Measurements from ENCODE around the gene ANKRD31. TPM values are rescaled to one million over a fixed set of nuclear protein-coding genes. Genes with fewer than 3 reads are reported as not detected.
A peak's percentile ranks its signal among the peaks of the same experiment; 100 is the strongest.
"Not testable (repeated sequence)": the region's sequence is repeated elsewhere in the genome, so short reads cannot be mapped to it uniquely, and the experiment has no call there.

Gene ANKRD31
- total RNA-seq, 4 donors from 2014 or later = under 0.01 to 0.11 (median 0.03) TPM

GRCh38 chr5:75265731-75266130, 29.1 kb upstream of the ANKRD31 start:
- H3K36me3 ChIP-seq = no peaks in the 10 kb centered on the region
- no peaks in the 10 kb centered on the region for H3K27me3 ChIP-seq
- TF ChIP-seq CTCF (IDR thresholded peaks at IDR 0.05) = peak; percentile 19 to 45 (median 25)
- no peak for TF ChIP-seq EP300 (IDR thresholded peaks at IDR 0.05)
- no peak for TF ChIP-seq POLR2A (IDR thresholded peaks at IDR 0.05; ENCODE audit: low read depth)
- TF ChIP-seq POLR2AphosphoS5 (IDR thresholded peaks at IDR 0.05) = no peak
- H3K4me3 ChIP-seq = no peak overlapping the region
- no peaks in the 10 kb centered on the region for H3K9me3 ChIP-seq
- no peaks in the 10 kb centered on the region for H3K4me1 ChIP-seq
- no peak for DNase-seq (ENCODE audit: extremely low spot score)
- WGBS = 38% methylated on average over 2 of the region's 2 CpGs
- intact Hi-C loops (cut with DNase I) = loop anchor here (10.0 kb wide), 1 partner anchor 341 kb away; no protein-coding TSS in a partner anchor
- H3K27ac ChIP-seq (replicated peaks in 1 of 4) = no peak overlapping the region

DNA sequence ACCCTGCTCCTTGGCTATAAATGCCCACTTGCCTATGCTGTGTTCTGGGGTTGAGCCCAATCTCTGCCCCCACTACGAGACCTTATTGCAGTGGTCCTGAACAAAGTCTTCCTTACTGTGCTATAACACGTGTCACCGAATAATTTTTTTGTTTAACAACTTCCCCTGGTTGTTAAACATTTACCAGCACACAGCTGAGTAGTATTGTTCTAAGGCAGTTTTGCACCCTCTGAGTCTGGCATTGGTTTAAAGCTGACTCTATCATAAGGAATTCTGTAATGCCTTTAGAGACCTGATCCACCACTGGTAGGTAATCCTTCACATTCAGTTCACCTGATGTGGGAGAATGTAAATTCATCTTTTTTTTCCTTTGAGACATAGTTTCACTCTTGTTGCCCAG, 25.6 kb upstream of the ANKRD31 start:
- 84% methylated on average over 3 of the region's 3 CpGs for WGBS
- intact Hi-C loops (cut with DNase I) = loop anchor here (10.0 kb wide), 1 partner anchor 337 kb away; no protein-coding TSS in a partner anchor

DNA sequence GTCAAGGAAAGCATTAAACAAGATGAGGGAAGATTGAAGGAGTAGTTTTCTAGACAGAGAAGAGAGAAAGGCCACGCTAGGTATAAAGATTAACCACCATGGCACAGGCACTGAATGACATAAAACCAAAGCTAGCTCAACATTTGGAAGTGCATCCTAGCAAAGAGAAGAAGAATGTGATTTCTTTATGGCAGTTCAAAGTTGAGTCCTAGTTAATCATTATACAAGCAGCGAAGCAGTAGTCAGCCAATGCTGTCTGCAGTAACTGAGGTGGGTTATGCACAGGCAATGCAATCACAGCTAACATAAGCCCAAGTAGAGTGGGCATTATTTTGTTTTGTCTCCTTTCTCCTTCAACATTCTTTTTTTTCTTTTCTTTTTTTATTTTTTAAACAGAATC, 24.0 kb upstream of the ANKRD31 start:
- no peak for TF ChIP-seq CTCF (IDR thresholded peaks at IDR 0.05)
- TF ChIP-seq EP300 (IDR thresholded peaks at IDR 0.05) = no peak
- TF ChIP-seq POLR2AphosphoS5 (IDR thresholded peaks at IDR 0.05) = no peak
- TF ChIP-seq POLR2A (IDR thresholded peaks at IDR 0.05; ENCODE audit: low read depth) = no peak
- intact Hi-C loops (cut with DNase I) = loop anchor here (10.0 kb wide), 1 partner anchor 336 kb away; no protein-coding TSS in a partner anchor
- WGBS = 80% methylated on average over 2 of the region's 2 CpGs
- no peak for DNase-seq (ENCODE audit: extremely low spot score)
- H3K27me3 ChIP-seq = peaks cover 0 to 3% (median 0%) of the 10 kb centered on the region in 4 donors
- H3K27ac ChIP-seq (replicated peaks in 1 of 4) = no peak overlapping the region
- H3K36me3 ChIP-seq = no peaks in the 10 kb centered on the region
- no peaks in the 10 kb centered on the region for H3K4me1 ChIP-seq
- peaks cover 0 to 7% (median 6%) of the 10 kb centered on the region in 4 donors for H3K9me3 ChIP-seq
- H3K4me3 ChIP-seq = no peak overlapping the region

More for the DNA sequence above, 25.6 kb upstream of the ANKRD31 start:
- H3K27me3 ChIP-seq = no peaks in the 10 kb centered on the region
- no peak for DNase-seq (ENCODE audit: extremely low spot score)
- no peak overlapping the region for H3K4me3 ChIP-seq
- H3K9me3 ChIP-seq = no peaks in the 10 kb centered on the region
- no peak overlapping the region for H3K27ac ChIP-seq (replicated peaks in 1 of 4)
- no peaks in the 10 kb centered on the region for H3K36me3 ChIP-seq
- no peaks in the 10 kb centered on the region for H3K4me1 ChIP-seq
- no peak for TF ChIP-seq CTCF (IDR thresholded peaks at IDR 0.05)
- TF ChIP-seq POLR2AphosphoS5 (IDR thresholded peaks at IDR 0.05) = no peak
- TF ChIP-seq POLR2A (IDR thresholded peaks at IDR 0.05; ENCODE audit: low read depth) = no peak
- no peak for TF ChIP-seq EP300 (IDR thresholded peaks at IDR 0.05)

DNA sequence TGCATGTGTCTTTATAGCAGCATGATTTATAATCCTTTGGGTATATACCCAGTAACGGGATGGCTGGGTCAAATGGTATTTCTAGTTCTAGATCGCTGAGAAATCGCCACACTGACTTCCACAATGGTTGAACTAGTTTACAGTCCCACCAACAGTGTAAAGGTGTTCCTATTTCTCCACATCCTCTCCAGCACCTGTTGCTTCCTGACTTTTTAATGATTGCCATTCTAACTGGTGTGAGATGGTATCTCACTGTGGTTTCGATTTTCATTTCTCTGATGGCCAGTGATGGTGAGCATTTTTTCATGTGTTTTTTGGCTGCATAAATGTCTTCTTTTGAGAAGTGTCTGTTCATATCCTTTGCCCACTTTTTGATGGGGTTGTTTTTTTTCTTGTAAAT, 13.8 kb upstream of the ANKRD31 start:
- peaks cover 0 to 17% (median 0%) of the 10 kb centered on the region in 4 donors for H3K27me3 ChIP-seq
- H3K4me1 ChIP-seq; H3K36me3 ChIP-seq; intact Hi-C loops (cut with DNase I); DNase-seq (ENCODE audit: extremely low spot score); H3K4me3 ChIP-seq; H3K27ac ChIP-seq (replicated peaks in 1 of 4); H3K9me3 ChIP-seq: not testable (repeated sequence)
- 86% methylated on average over 4 of the region's 4 CpGs for WGBS

- Histone ChIP-seq H3K27me3 (peaks cover 0 to 14% (median 0%) of the 10 kb centered on the region in 4 donors), H3K4me3 (no peak overlapping the region)
- 87% methylated on average over 2 of the region's 2 CpGs for WGBS
Observed at GRCh38 chr5:75245023-75245422, 8.3 kb upstream of the ANKRD31 start.

GRCh38 chr5:75243510-75243909, 6.8 kb upstream of the ANKRD31 start:
- whole genome bisulfite sequencing = 86% methylated on average over 5 of the region's 5 CpGs
- intact Hi-C loops (cut with DNase I) = no loop called here
- no peaks in the 10 kb centered on the region for H3K36me3 ChIP-seq
- no peak overlapping the region for H3K4me3 ChIP-seq
- H3K27ac ChIP-seq (replicated peaks in 1 of 4) = no peak overlapping the region
- TF ChIP-seq CTCF (IDR thresholded peaks at IDR 0.05) (no peak), EP300 (IDR thresholded peaks at IDR 0.05) (no peak), POLR2A (IDR thresholded peaks at IDR 0.05; ENCODE audit: low read depth) (no peak), POLR2AphosphoS5 (IDR thresholded peaks at IDR 0.05) (no peak)
- no peaks in the 10 kb centered on the region for H3K4me1 ChIP-seq
- peaks cover 0 to 8% (median 0%) of the 10 kb centered on the region in 4 donors for H3K27me3 ChIP-seq
- no peak for DNase-seq (ENCODE audit: extremely low spot score)
- H3K9me3 ChIP-seq = no peaks in the 10 kb centered on the region

More at GRCh38 chr5:75245023-75245422, 8.3 kb upstream of the ANKRD31 start:
- no peak overlapping the region for H3K27ac ChIP-seq (replicated peaks in 1 of 4)
- no peaks in the 10 kb centered on the region for H3K4me1 ChIP-seq
- intact Hi-C loops (cut with DNase I) = no loop called here
- no peaks in the 10 kb centered on the region for H3K36me3 ChIP-seq
- H3K9me3 ChIP-seq = no peaks in the 10 kb centered on the region
- no peak for DNase-seq (ENCODE audit: extremely low spot score)
- no peak for TF ChIP-seq POLR2AphosphoS5 (IDR thresholded peaks at IDR 0.05)

Data from esophagus muscularis mucosa (tissue), 4 donors.